HL-60 (cell line): Measurements from ENCODE around the gene C18orf32.

Experiments
- DNase-seq, 2 experiments: peaks; one replicate each; pipeline ENCODE4 v3.0.0-alpha.2; 2010 to 2020; ENCODE audit warnings: low read depth in 1 of 2, low spot score in 1 of 2
- H3K27ac ChIP-seq: fragments of 250-450 bp; sonication (Bioruptor Pico); replicated peaks from 2 replicates; pipeline ENCODE4 v1.5.1; 2020; ENCODE audit warnings: mild to moderate bottlenecking, moderate library complexity
- H3K27me3 ChIP-seq: fragments of 250-450 bp; sonication (Bioruptor Pico); 2 replicates; pipeline ENCODE4 v1.5.1; 2021; ENCODE audit warnings: mild to moderate bottlenecking, moderate library complexity; ENCODE audit not compliant: insufficient read depth, poor library complexity, severe bottlenecking
- H3K4me3 ChIP-seq: replicated peaks from 2 replicates; pipeline ENCODE4 v1.5.1; 2011; ENCODE audit warnings: mild to moderate bottlenecking, control low read depth, low read length; ENCODE audit not compliant: insufficient read depth
- GABPA ChIP-seq: IDR thresholded peaks from 2 replicates; pipeline ENCODE4 v1.6.1; 2012; ENCODE audit warnings: low read depth
- POLR2AphosphoS5 ChIP-seq: IDR thresholded peaks from 2 replicates; pipeline ENCODE4 v1.6.1; 2012; ENCODE audit warnings: low read depth
- SPI1 ChIP-seq: IDR thresholded peaks from 2 replicates; pipeline ENCODE4 v1.6.1; 2012; ENCODE audit warnings: low read depth, mild to moderate bottlenecking, borderline replicate concordance
- TF ChIP-seq, protein P1 (sequence below): IDR thresholded peaks from 2 replicates; pipeline ENCODE4 v1.6.1; 2012; ENCODE audit warnings: low read depth; ENCODE audit not compliant: insufficient replicate concordance
- TF ChIP-seq, protein P2 (sequence below): IDR thresholded peaks from one replicate; pipeline ENCODE4 v1.5.1; 2011; ENCODE audit warnings: low read length, control low read depth, inconsistent platforms; ENCODE audit not compliant: insufficient read depth

C18orf32 gene

DNA sequence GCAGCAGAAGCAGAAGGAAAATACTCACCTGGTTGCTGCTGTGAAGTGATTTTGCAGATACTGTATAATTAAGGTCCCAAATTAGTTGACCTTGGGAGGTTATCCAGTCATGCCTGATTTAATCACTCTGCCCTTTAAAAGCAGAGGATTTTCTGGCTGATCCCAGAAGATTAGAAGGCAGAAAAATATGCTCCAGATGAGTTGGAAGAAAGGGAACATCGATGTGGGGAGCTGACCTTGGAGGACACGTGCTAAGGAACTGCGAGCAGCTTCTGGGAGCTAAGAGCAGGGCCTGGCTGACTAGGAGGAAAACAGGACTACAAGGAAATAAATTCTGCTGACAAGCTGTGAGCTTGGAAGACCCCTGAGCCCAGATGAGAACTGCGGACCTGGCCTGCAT, 13.3 kb downstream of the C18orf32 start:
- DNase-seq, result no peak

DNA sequence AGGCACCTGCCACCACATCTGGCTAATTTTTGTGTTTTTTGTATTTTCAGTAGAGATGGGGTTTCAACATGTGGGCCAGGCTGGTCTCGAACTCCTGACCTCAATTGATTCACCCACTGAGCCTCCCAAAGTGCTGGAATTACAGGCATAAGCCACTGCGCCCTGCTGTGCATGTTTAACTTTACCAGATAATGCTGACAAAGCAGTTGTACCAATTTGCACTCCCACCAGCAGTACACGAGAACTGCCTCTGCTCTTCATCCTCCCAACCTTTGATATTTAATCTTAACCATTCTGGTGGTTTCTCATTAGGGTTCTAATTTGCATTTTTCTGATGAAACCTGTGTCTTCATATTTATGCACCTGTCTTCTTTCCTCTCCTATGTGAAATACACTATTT, 14.6 kb downstream of the C18orf32 start:
- H3K27ac ChIP-seq, result no peak overlapping the region
- TF ChIP-seq GABPA, result no peak
- no peak for TF ChIP-seq SPI1
- TF ChIP-seq, protein P1, sequence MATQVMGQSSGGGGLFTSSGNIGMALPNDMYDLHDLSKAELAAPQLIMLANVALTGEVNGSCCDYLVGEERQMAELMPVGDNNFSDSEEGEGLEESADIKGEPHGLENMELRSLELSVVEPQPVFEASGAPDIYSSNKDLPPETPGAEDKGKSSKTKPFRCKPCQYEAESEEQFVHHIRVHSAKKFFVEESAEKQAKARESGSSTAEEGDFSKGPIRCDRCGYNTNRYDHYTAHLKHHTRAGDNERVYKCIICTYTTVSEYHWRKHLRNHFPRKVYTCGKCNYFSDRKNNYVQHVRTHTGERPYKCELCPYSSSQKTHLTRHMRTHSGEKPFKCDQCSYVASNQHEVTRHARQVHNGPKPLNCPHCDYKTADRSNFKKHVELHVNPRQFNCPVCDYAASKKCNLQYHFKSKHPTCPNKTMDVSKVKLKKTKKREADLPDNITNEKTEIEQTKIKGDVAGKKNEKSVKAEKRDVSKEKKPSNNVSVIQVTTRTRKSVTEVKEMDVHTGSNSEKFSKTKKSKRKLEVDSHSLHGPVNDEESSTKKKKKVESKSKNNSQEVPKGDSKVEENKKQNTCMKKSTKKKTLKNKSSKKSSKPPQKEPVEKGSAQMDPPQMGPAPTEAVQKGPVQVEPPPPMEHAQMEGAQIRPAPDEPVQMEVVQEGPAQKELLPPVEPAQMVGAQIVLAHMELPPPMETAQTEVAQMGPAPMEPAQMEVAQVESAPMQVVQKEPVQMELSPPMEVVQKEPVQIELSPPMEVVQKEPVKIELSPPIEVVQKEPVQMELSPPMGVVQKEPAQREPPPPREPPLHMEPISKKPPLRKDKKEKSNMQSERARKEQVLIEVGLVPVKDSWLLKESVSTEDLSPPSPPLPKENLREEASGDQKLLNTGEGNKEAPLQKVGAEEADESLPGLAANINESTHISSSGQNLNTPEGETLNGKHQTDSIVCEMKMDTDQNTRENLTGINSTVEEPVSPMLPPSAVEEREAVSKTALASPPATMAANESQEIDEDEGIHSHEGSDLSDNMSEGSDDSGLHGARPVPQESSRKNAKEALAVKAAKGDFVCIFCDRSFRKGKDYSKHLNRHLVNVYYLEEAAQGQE, result no peak
- TF ChIP-seq, protein P2, sequence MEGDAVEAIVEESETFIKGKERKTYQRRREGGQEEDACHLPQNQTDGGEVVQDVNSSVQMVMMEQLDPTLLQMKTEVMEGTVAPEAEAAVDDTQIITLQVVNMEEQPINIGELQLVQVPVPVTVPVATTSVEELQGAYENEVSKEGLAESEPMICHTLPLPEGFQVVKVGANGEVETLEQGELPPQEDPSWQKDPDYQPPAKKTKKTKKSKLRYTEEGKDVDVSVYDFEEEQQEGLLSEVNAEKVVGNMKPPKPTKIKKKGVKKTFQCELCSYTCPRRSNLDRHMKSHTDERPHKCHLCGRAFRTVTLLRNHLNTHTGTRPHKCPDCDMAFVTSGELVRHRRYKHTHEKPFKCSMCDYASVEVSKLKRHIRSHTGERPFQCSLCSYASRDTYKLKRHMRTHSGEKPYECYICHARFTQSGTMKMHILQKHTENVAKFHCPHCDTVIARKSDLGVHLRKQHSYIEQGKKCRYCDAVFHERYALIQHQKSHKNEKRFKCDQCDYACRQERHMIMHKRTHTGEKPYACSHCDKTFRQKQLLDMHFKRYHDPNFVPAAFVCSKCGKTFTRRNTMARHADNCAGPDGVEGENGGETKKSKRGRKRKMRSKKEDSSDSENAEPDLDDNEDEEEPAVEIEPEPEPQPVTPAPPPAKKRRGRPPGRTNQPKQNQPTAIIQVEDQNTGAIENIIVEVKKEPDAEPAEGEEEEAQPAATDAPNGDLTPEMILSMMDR, result no peak
- no peak for TF ChIP-seq POLR2AphosphoS5
- DNase-seq, result no peak
- no peaks in the 10 kb centered on the region for H3K27me3 ChIP-seq
- no peak overlapping the region for H3K4me3 ChIP-seq

More for the DNA sequence above, 13.3 kb downstream of the C18orf32 start:
- H3K27ac ChIP-seq, result no peak overlapping the region
- H3K4me3 ChIP-seq, result no peak overlapping the region
- no peaks in the 10 kb centered on the region for H3K27me3 ChIP-seq
- TF ChIP-seq POLR2AphosphoS5 (no peak), GABPA (no peak), SPI1 (no peak)
- TF ChIP-seq, protein P2, result no peak
- TF ChIP-seq, protein P1, result no peak

DNA sequence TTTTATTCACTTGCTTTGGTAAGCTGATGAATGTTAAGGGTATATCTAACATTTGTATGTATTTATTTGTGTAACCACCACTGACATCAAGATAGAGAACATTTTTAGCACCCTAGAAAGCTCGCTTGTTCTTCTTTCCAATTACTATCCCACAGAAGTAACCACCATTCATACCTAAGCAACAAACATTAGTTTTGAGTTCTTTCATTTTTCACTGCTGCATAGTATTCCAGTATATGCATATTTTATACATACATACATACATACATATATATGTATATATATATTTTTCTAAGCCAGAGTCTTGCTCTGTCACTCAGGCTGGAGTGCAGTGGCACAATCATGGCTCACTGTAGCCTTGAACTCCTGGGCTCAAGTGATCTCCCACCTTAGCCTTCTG, 15.5 kb downstream of the C18orf32 start:
- H3K27ac ChIP-seq, result no peak overlapping the region
- H3K27me3 ChIP-seq, result no peaks in the 10 kb centered on the region
- DNase-seq, result no peak
- TF ChIP-seq POLR2AphosphoS5, result no peak
- TF ChIP-seq, protein P1, result no peak
- no peak overlapping the region for H3K4me3 ChIP-seq

DNA sequence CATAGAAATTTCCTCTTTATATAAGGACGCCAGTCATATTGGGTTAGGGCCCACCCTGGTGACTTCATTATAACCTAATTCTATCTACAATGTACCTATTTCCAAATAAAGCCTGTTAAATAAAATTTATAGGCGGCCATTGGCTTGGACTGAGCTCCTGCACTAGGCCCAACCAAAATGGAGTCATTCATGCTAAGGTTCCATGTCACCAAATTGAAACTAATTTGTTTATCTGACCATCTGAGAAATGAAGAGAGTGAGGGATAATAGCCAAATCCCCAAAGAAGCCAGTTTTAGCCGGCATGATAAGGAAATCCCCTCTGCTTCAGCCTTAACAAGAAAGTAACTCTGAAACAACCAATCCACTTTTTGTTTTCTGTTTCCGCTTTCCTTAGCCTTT, 19.4 kb downstream of the C18orf32 start:
- H3K4me3 ChIP-seq, result no peak overlapping the region
- DNase-seq, result no peak
- H3K27me3 ChIP-seq, result no peaks in the 10 kb centered on the region
- TF ChIP-seq SPI1 (no peak), GABPA (no peak)
- H3K27ac ChIP-seq, result no peak overlapping the region
